SKM-1 treated with dmso at 0.1 percent for 144 hours (cell line): ENCODE measurements around the gene TGM3.

Experiments used
- DNase-seq: peaks from one replicate; lab custom pipeline; 2025; ENCODE audit not compliant: unreplicated experiment; lab: John Stamatoyannopoulos, UW

The TGM3 gene

DNA sequence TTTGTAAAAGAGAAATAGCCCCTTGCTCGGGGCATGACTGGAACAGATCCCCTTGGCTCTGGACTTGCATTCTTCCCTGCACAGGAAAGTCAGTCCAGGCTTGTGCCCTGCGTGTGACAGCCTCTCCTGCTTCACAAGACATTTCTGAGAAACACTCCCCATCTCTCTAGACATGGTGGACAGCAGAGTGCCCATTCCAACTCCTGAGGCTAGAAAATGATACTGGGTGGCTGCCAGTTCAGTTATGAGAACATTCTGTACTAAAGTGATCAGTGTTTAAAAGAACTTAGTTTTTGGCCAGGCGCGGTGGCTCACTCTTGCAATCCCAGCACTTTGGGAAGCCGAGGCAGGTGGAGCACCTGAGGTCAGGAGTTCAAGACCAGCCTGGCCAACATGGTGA lies 41.3 kb downstream of the TGM3 start:
- DNase-seq: no peak

- peak; percentile 20 for DNase-seq
Observed at GRCh38 chr20:2338411-2339066, 42.7 kb downstream of the TGM3 start.

DNA sequence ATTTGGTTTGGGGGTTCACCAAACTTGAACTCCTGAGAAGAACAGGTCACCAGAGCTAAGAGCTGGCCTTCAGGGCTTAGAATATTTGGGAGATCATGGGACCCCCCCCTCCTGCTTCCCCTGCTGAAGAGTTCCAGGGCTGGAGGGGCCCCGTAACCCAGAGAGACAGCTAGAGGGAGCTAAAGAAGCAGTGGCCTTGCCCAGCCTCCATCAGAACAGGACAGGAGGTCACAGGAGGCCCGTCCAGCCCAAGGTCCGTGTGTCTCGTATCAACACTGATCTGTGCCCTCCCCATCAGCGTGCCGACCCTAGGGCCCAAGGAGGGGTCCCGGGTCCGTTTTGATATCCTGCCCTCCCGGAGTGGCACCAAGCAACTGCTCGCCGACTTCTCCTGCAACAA lies 44.3 kb downstream of the TGM3 start:
- no peak for DNase-seq

- no peak for DNase-seq
Observed at GRCh38 chr20:2340823-2341222, 45.0 kb downstream of the TGM3 start.

GRCh38 chr20:2341336-2341735 lies 45.5 kb downstream of the TGM3 start:
- no peak for DNase-seq

- no peak for DNase-seq
Observed at GRCh38 chr20:2342243-2342642, 46.4 kb downstream of the TGM3 start.

DNA sequence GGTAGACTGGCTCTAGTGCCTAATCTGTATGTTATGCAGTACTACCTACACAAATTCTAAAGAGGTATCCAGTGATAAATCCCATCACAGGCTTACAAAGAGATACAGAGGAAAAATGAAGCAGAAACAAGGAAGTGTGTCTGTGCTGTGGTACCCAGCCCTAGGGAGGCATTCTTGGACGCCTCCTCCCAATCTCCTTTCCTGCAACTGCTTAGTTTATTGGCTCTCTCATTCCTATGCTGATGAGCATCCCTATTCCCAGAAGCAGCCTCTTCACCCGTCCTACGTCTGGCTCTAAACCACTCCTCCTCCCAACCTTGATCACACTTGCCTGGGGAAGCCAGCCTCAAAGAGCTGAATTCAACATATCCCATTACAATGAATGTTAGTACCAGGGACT lies 50.4 kb downstream of the TGM3 start:
- no peak for DNase-seq

DNA sequence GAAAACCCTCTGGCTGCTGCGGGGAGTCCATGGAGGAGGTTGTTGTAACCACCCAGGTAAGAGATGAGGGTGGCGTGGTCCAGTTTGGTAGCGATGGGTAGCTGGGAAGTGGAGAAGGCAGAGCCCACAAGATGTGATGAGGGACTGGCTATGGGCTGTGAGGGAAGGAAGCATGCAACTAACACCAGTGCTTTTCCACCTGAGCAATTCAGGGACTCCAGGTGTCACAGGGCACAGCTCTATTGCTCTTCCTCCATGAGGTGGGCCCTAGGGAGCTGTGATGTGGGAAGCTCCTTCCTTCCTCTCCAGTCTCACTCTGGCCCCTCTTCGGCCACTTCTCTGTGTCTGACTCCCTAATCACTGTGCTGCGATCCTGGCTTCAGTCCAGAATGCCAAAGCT lies 52.5 kb downstream of the TGM3 start:
- DNase-seq: no peak

- no peak for DNase-seq
Observed at GRCh38 chr20:2349801-2350200, 54.0 kb downstream of the TGM3 start.

DNA sequence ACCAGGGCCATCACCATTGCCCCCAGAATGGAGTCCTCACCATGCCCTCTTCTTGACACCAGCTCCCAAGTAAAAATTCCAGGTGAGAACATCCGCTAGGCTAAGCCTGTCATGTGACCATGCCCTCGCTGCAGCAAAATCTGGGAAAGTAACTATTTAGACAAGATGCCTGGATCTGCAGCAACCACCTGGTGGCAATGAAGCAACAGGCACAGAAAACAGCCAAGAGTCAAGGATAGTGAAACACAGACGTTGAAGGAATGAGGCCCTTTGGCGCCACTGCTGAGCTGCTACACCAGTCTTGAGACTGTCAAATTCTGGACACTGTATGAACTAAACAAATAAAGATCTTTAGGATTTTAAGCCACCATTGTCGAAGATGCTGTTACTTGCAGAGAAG lies 54.8 kb downstream of the TGM3 start:
- DNase-seq: no peak

GRCh38 chr20:2353231-2353630 lies 57.4 kb downstream of the TGM3 start:
- peak; percentile 7 for DNase-seq

- no peak for DNase-seq
Observed at GRCh38 chr20:2357114-2357513, 61.3 kb downstream of the TGM3 start.

- DNase-seq: no peak
Observed at GRCh38 chr20:2358006-2358405, 62.2 kb downstream of the TGM3 start.

DNA sequence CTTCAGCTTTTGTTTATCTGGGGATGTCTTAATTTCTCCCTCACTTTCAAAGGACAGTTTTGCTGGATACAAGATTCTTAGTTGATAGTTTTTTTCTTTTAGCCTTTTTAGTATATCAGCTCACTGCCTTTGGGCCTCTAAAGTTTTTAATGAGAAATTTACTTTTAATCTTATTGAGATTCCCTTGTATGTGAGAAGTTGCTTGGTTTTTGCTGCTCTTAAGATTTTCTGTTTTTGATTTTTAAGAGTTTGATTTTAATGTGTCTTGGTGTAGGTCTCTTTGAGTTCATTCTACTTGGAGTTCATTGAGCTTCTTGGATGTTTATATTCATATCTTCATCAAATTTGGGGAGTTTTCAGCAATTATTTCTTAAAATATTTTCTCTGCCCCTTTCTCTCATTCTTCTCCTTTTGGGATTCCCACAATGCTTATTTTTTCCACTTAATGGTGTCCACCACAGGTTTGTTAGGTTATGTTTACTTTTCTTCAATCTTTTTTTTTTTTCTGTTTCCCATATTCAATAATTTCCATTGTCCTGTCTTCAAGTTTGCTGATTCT lies 65.3 kb downstream of the TGM3 start:
- no peak for DNase-seq

DNA sequence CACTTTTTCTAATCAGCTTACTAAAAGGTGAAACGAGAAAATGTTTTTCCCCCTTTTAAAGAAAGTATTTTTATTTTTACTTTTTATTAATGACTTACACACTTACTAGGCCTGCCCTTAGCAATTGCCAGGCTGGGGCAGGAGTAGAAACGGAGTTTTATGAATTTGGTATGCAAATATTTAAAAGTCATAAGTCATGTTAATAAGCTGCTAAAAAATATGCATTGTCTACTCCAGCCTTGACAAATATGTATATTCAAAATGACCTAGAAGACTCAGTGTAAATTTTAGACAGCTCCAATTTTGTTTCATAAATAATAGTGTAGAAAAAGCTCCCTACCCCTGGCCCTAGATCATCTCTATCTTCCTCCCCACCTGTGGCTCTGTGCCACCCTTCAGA lies 67.4 kb downstream of the TGM3 start:
- no peak for DNase-seq

- no peak for DNase-seq
Observed at GRCh38 chr20:2363587-2363986, 67.8 kb downstream of the TGM3 start.

- no peak for DNase-seq
Observed at GRCh38 chr20:2364044-2364443, 68.2 kb downstream of the TGM3 start.

- DNase-seq: no peak
Observed at GRCh38 chr20:2365091-2365490, 69.3 kb downstream of the TGM3 start.

GRCh38 chr20:2365666-2366065 lies 69.9 kb downstream of the TGM3 start:
- DNase-seq: no peak

DNA sequence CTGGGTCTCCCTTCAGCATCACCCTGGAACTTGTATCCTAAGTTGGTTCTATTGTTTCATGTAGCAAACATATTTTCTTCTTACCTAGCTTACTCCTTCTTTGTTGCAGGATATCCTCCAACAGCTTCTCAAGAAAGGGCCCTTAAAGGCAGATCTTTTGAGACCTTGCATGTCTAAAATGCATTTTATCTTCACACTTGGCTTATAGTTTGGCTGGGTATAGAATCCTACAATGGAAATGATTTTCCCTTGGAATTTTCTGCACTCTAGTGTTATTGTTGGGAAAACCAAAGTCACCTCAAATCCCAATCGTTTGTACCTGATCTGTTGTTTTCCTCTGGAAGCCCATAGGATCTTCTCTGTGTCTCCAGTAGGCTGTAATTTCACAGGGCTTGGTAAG lies 72.8 kb downstream of the TGM3 start:
- DNase-seq: no peak

DNA sequence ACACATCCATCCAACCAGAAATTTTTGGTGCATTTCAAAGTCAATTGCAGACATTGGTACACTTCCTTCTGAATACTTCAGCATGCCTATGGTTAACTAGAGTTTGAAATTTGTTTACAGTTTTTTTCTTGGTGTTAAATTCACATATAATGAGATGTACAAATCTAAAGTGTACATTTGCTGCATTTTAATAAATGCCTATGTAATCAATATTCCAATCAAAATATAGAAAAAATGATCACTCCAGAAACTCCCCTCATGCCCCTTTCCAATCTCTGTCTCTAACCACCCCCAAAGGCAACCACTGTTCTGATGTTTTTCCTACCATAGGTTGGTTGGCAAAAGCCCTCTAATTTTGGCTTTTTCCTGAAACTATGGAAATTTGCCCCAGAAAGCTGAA lies 77.3 kb downstream of the TGM3 start:
- DNase-seq: no peak

GRCh38 chr20:2374346-2375125 lies 78.7 kb downstream of the TGM3 start:
- no peak for DNase-seq

DNA sequence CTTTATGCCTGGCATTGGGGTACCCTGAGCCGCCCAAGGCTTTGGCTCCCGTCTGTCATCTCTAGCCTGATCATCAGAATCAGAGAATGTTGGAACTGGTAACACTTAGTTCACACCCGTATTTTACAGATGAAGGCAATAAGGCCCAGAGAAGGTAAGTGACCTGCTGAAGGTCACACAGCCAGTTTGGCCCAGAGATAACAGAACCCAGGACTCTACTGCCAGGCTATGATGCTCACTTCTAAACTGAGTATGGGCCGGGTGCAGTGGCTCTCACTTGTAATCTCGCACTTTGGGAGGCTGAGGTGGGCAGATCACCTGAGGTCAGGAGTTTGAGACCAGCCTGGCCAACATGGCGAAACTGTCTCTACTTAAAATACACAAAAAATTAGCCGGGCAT lies 83.1 kb downstream of the TGM3 start:
- DNase-seq: no peak
